ENCODE results near the gene PPP2R1B.
"Not testable (repeated sequence)": the region's sequence is repeated elsewhere in the genome, so short reads cannot be mapped to it uniquely, and the experiment has no call there.

The PPP2R1B gene

DNA sequence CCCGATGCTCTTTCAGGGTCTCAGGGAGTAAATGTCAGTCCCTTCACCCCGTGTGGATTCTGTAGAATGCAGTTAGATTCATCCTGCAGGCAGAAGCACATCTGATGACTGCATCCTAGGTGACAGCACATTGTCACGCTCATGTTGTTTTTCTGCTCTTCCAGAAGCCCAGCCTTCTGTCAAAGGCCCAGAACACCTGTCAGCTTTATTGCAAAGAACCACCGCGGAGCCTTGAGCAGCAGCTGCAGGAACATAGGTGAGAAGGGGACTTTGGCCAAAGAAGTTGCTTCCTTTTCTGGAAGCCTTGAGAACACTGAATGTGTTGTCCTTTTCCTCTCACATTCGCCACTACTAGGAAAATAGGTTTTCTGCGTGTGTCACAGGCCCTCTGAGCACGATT lies 43.7 kb downstream of the PPP2R1B start:
- H3K9ac ChIP-seq (ENCODE audit: low read length in 5 of 5) = no peak overlapping the region
- no peaks in the 10 kb centered on the region for H3K9me3 ChIP-seq (ENCODE audit: control insufficient read depth in 5 of 5, low read length in 5 of 5)
- no peak overlapping the region for H3K4me3 ChIP-seq (ENCODE audit: low read depth in 1 of 5, low read length in 5 of 5)
- H3K36me3 ChIP-seq (ENCODE audit: control insufficient read depth in 5 of 5, insufficient read depth in 5 of 5, low read length in 5 of 5) = peaks cover 26 to 98% (median 92%) of the 10 kb centered on the region in 5 donors
- H3K27ac ChIP-seq (ENCODE audit: low read depth, low read length) = no peak overlapping the region
- peaks cover 4 to 12% (median 10%) of the 10 kb centered on the region in 5 donors for H3K4me1 ChIP-seq (ENCODE audit: control insufficient read depth in 5 of 5, insufficient read depth in 5 of 5, low read length in 5 of 5)
- H3K27me3 ChIP-seq (ENCODE audit: control insufficient read depth in 5 of 5, insufficient read depth in 4 of 5, low read length in 5 of 5) = no peaks in the 10 kb centered on the region

GRCh38 chr11:111720801-111721494 lies 45.2 kb downstream of the PPP2R1B start:
- H3K4me1 ChIP-seq (ENCODE audit: control insufficient read depth in 5 of 5, insufficient read depth in 5 of 5, low read length in 5 of 5) = peaks cover 4 to 12% (median 10%) of the 10 kb centered on the region in 5 donors
- H3K4me3 ChIP-seq (ENCODE audit: low read depth in 1 of 5, low read length in 5 of 5) = no peak overlapping the region
- H3K36me3 ChIP-seq (ENCODE audit: control insufficient read depth in 5 of 5, insufficient read depth in 5 of 5, low read length in 5 of 5) = peaks cover 28 to 94% (median 76%) of the 10 kb centered on the region in 5 donors
- peak overlapping the region; percentile 88 for H3K27ac ChIP-seq (ENCODE audit: low read depth, low read length)
- no peaks in the 10 kb centered on the region for H3K27me3 ChIP-seq (ENCODE audit: control insufficient read depth in 5 of 5, insufficient read depth in 4 of 5, low read length in 5 of 5)
- H3K9me3 ChIP-seq (ENCODE audit: control insufficient read depth in 5 of 5, low read length in 5 of 5) = no peaks in the 10 kb centered on the region
- no peak overlapping the region for H3K9ac ChIP-seq (ENCODE audit: low read length in 5 of 5)

DNA sequence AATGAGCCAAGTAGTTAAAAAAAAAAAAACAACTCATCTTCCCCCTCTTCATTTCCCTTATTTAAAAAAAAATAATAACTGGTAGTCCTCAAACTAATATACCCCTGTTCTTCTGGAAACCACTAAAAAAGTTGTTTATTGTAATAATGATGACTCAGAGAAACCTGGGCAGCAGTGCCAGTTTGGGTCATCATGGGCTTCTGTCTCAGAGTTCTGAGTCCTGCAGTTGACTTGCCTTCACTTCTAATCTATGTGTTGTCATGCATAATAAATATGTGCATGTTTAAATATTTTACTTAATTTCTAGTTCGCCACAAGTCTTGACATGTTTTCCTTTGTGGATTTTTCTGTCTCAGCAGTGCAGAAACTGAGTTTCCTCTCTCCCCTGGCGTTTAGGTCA lies 46.8 kb downstream of the PPP2R1B start:
- Histone ChIP-seq H3K27me3 (ENCODE audit: control insufficient read depth in 5 of 5, insufficient read depth in 4 of 5, low read length in 5 of 5) (no peaks in the 10 kb centered on the region), H3K27ac (ENCODE audit: low read depth, low read length) (peak overlapping the region; percentile 88), H3K9me3 (ENCODE audit: control insufficient read depth in 5 of 5, low read length in 5 of 5) (no peaks in the 10 kb centered on the region), H3K9ac (ENCODE audit: low read length in 5 of 5) (no peak overlapping the region), H3K36me3 (ENCODE audit: control insufficient read depth in 5 of 5, insufficient read depth in 5 of 5, low read length in 5 of 5) (peaks cover 24 to 92% (median 71%) of the 10 kb centered on the region in 5 donors), H3K4me3 (ENCODE audit: low read depth in 1 of 5, low read length in 5 of 5) (no peak overlapping the region), H3K4me1 (ENCODE audit: control insufficient read depth in 5 of 5, insufficient read depth in 5 of 5, low read length in 5 of 5) (peaks cover 4 to 16% (median 10%) of the 10 kb centered on the region in 5 donors)

GRCh38 chr11:111718859-111719258 lies 47.3 kb downstream of the PPP2R1B start:
- H3K36me3 ChIP-seq (ENCODE audit: control insufficient read depth in 5 of 5, insufficient read depth in 5 of 5, low read length in 5 of 5) = peaks cover 25 to 92% (median 71%) of the 10 kb centered on the region in 5 donors
- no peaks in the 10 kb centered on the region for H3K27me3 ChIP-seq (ENCODE audit: control insufficient read depth in 5 of 5, insufficient read depth in 4 of 5, low read length in 5 of 5)
- H3K9me3 ChIP-seq (ENCODE audit: control insufficient read depth in 5 of 5, low read length in 5 of 5) = no peaks in the 10 kb centered on the region
- no peak overlapping the region for H3K4me3 ChIP-seq (ENCODE audit: low read depth in 1 of 5, low read length in 5 of 5)
- peaks cover 4 to 16% (median 10%) of the 10 kb centered on the region in 5 donors for H3K4me1 ChIP-seq (ENCODE audit: control insufficient read depth in 5 of 5, insufficient read depth in 5 of 5, low read length in 5 of 5)
- peak overlapping the region; percentile 88 for H3K27ac ChIP-seq (ENCODE audit: low read depth, low read length)
- H3K9ac ChIP-seq (ENCODE audit: low read length in 5 of 5) = peak overlapping the region in 1 of 5 donors; percentile 73

DNA sequence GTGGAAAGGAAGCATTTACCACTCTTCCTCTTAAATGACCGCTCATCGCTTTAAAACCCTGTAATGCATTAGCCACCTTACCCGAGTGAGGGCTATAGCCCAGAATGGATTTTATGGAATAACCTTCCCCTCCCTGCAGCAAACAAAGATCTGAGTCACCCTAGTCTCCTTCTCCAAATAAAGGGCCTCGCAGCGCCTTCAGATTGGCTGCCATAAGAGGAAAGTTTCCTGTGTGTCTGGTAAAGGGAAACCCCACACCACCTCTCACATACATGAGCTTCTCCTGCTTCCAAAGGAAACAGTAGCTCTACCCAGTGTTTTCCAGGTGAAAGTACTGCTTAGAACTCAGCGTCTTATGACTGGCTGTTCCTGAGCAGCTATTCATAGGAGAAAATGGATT lies 47.8 kb downstream of the PPP2R1B start:
- Histone ChIP-seq H3K9me3 (ENCODE audit: control insufficient read depth in 5 of 5, low read length in 5 of 5) (no peaks in the 10 kb centered on the region), H3K27ac (ENCODE audit: low read depth, low read length) (peak overlapping the region; percentile 88), H3K27me3 (ENCODE audit: control insufficient read depth in 5 of 5, insufficient read depth in 4 of 5, low read length in 5 of 5) (no peaks in the 10 kb centered on the region), H3K36me3 (ENCODE audit: control insufficient read depth in 5 of 5, insufficient read depth in 5 of 5, low read length in 5 of 5) (peaks cover 25 to 92% (median 71%) of the 10 kb centered on the region in 5 donors), H3K4me3 (ENCODE audit: low read depth in 1 of 5, low read length in 5 of 5) (no peak overlapping the region), H3K4me1 (ENCODE audit: control insufficient read depth in 5 of 5, insufficient read depth in 5 of 5, low read length in 5 of 5) (peaks cover 4 to 16% (median 10%) of the 10 kb centered on the region in 5 donors), H3K9ac (ENCODE audit: low read length in 5 of 5) (peak overlapping the region in 1 of 5 donors; percentile 73)

DNA sequence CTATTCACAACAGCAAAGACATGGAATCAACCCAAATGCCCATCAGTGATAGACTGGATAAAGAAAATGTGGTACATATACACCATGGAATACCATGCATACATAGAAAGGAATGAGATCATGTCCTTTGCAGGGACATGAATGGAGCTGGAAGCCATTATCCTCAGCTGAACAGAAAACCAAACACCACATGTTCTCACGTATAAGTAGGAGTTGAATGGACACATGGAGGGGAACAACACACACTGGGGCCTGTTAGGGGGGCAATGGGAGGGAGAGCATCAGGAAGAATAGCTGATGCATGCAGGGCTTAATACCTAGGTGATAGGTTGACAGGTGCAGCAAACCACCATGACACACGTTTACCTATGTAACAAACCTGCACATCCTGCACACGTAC lies 48.5 kb downstream of the PPP2R1B start:
- peak overlapping the region; percentile 88 for H3K27ac ChIP-seq (ENCODE audit: low read depth, low read length)
- H3K36me3 ChIP-seq (ENCODE audit: control insufficient read depth in 5 of 5, insufficient read depth in 5 of 5, low read length in 5 of 5) = peaks cover 25 to 92% (median 71%) of the 10 kb centered on the region in 5 donors

DNA sequence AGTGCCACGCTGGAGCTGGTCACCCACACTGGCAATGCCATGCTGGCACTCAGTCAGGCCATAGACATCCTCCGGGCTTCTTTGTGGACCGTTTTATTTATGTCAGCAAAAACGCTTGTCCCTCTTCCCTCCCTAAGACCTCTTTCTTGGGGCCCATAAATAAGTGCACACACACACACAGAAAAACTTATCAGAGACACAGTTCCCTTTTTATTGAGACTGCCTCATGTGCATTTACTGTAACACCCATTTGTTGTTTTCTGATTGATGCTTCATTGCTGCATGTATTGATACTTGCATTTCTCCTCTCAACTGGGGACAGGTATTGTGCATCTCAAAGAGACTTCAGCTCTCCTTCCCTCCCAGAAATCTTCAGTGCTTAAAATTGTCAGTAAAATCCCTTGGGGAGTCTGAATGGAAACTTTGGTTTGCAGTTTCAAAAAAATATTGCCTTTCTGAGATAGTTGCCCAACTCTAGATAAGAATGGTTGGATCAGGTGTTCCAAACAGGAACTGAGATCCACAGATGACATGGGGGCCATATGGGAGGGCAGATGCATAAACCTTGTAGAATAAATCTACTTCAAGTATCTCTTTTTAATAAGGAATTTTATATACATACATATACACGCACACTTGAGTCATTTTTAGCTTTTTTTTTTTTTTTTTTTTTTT lies 50.9 kb downstream of the PPP2R1B start:
- no peak overlapping the region for H3K4me3 ChIP-seq (ENCODE audit: low read depth in 1 of 5, low read length in 5 of 5)
- H3K27ac ChIP-seq (ENCODE audit: low read depth, low read length) = no peak overlapping the region

More for the DNA sequence above, 48.5 kb downstream of the PPP2R1B start:
- H3K9me3 ChIP-seq (ENCODE audit: control insufficient read depth in 5 of 5, low read length in 5 of 5); H3K27me3 ChIP-seq (ENCODE audit: control insufficient read depth in 5 of 5, insufficient read depth in 4 of 5, low read length in 5 of 5); H3K9ac ChIP-seq (ENCODE audit: low read length in 5 of 5); H3K4me3 ChIP-seq (ENCODE audit: low read depth in 1 of 5, low read length in 5 of 5): not testable (repeated sequence)
- H3K4me1 ChIP-seq (ENCODE audit: control insufficient read depth in 5 of 5, insufficient read depth in 5 of 5, low read length in 5 of 5) = peaks cover 4 to 16% (median 10%) of the 10 kb centered on the region in 5 donors

GRCh38 chr11:111714522-111714921 lies 51.7 kb downstream of the PPP2R1B start:
- no peaks in the 10 kb centered on the region for H3K9me3 ChIP-seq (ENCODE audit: control insufficient read depth in 5 of 5, low read length in 5 of 5)
- H3K27me3 ChIP-seq (ENCODE audit: control insufficient read depth in 5 of 5, insufficient read depth in 4 of 5, low read length in 5 of 5) = no peaks in the 10 kb centered on the region
- no peak overlapping the region for H3K27ac ChIP-seq (ENCODE audit: low read depth, low read length)
- peaks cover 36 to 85% (median 63%) of the 10 kb centered on the region in 5 donors for H3K36me3 ChIP-seq (ENCODE audit: control insufficient read depth in 5 of 5, insufficient read depth in 5 of 5, low read length in 5 of 5)
- no peak overlapping the region for H3K9ac ChIP-seq (ENCODE audit: low read length in 5 of 5)
- peaks cover 4 to 18% (median 10%) of the 10 kb centered on the region in 5 donors for H3K4me1 ChIP-seq (ENCODE audit: control insufficient read depth in 5 of 5, insufficient read depth in 5 of 5, low read length in 5 of 5)
- H3K4me3 ChIP-seq (ENCODE audit: low read depth in 1 of 5, low read length in 5 of 5) = no peak overlapping the region

More for the DNA sequence above, 50.9 kb downstream of the PPP2R1B start:
- H3K9me3 ChIP-seq (ENCODE audit: control insufficient read depth in 5 of 5, low read length in 5 of 5) = no peaks in the 10 kb centered on the region
- H3K9ac ChIP-seq (ENCODE audit: low read length in 5 of 5) = no peak overlapping the region
- H3K27me3 ChIP-seq (ENCODE audit: control insufficient read depth in 5 of 5, insufficient read depth in 4 of 5, low read length in 5 of 5) = no peaks in the 10 kb centered on the region
- peaks cover 33 to 88% (median 67%) of the 10 kb centered on the region in 5 donors for H3K36me3 ChIP-seq (ENCODE audit: control insufficient read depth in 5 of 5, insufficient read depth in 5 of 5, low read length in 5 of 5)
- peaks cover 4 to 16% (median 10%) of the 10 kb centered on the region in 5 donors for H3K4me1 ChIP-seq (ENCODE audit: control insufficient read depth in 5 of 5, insufficient read depth in 5 of 5, low read length in 5 of 5)

DNA sequence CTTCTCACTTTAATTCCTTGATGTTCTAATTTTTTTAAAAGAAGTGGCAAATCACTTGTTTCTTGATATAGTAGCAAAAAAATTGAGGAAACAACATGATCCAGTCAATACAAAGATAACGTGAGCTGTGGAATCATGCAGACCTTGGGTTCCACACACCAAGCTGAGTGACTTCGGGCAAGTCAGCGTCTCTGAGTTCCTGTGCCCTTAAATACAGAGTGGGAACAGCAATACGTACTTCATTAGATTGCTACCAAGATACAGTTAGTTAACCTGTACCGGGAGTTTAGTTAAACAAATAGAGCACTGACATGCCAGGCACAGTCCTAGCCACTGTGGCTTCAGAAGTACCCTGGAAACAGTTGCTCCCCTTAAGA lies 58.5 kb downstream of the PPP2R1B start:
- Histone ChIP-seq H3K9ac (ENCODE audit: low read length in 5 of 5) (peak overlapping the region in 1 of 5 donors; percentile 30), H3K9me3 (ENCODE audit: control insufficient read depth in 5 of 5, low read length in 5 of 5) (no peaks in the 10 kb centered on the region), H3K36me3 (ENCODE audit: control insufficient read depth in 5 of 5, insufficient read depth in 5 of 5, low read length in 5 of 5) (peaks cover 51 to 82% (median 73%) of the 10 kb centered on the region in 5 donors), H3K4me3 (ENCODE audit: low read depth in 1 of 5, low read length in 5 of 5) (no peak overlapping the region), H3K4me1 (ENCODE audit: control insufficient read depth in 5 of 5, insufficient read depth in 5 of 5, low read length in 5 of 5) (peaks cover 0 to 21% (median 18%) of the 10 kb centered on the region in 5 donors), H3K27ac (ENCODE audit: low read depth, low read length) (peak overlapping the region; percentile 90), H3K27me3 (ENCODE audit: control insufficient read depth in 5 of 5, insufficient read depth in 4 of 5, low read length in 5 of 5) (no peaks in the 10 kb centered on the region)

Data from subcutaneous abdominal adipose tissue (tissue), 5 donors.